CD4-positive, alpha-beta T cell (primary cell): ENCODE results near the gene GPR137. TPM values are rescaled to one million over a fixed set of nuclear protein-coding genes. Genes with fewer than 3 reads are reported as not detected.
"Not testable (repeated sequence)": the region's sequence is repeated elsewhere in the genome, so short reads cannot be mapped to it uniquely, and the experiment has no call there.

Source experiments
- ATAC-seq: fragments of 200-7000 bp; cut with Tn5 transposase; one replicate; pipeline ENCODE4 v1.10.0; 2022; ENCODE audit warnings: mild to moderate bottlenecking; ENCODE audit not compliant: poor library complexity
- CTCF ChIA-PET: fragments of 350-600 bp; sonication (Branson Sonifier 250); formaldehyde crosslinking; loops from one replicate; lab custom pipeline; 2021; ENCODE audit warnings: antibody characterized with exemption, inconsistent platforms; lab: Charles Lee
- POLR2A ChIA-PET: fragments of 350-600 bp; sonication (Branson Sonifier 250); formaldehyde crosslinking; loops from one replicate; lab custom pipeline; 2021; ENCODE audit warnings: antibody characterized with exemption, inconsistent platforms; lab: Charles Lee
- DNase-seq, 14 experiments: peaks; one replicate each; pipeline ENCODE4 v3.0.0-alpha.2; 2013 to 2020; ENCODE audit warnings: mixed read lengths in 2 of 14
- H3K27ac ChIP-seq, 2 donors: one replicate each; pipeline versions ENCODE4 v1.5.1 to v1.7.0; 2013; ENCODE audit warnings: low read length in 2 of 2, low read depth in 1 of 2, mild to moderate bottlenecking in 1 of 2
- H3K27me3 ChIP-seq, 2 experiments: 1 replicate in 1 of 2; 2 replicates in 1 of 2; pipeline versions ENCODE4 v1.6.1 to v1.7.0; 2013; ENCODE audit warnings: low read length in 2 of 2, control low read depth in 1 of 2, mild to moderate bottlenecking in 1 of 2, moderate library complexity in 1 of 2; ENCODE audit not compliant: insufficient read depth in 2 of 2, control insufficient read depth in 1 of 2
- H3K36me3 ChIP-seq: one replicate; pipeline ENCODE4 v1.6.1; 2013; ENCODE audit warnings: low read length, control low read depth; ENCODE audit not compliant: insufficient read depth
- H3K4me1 ChIP-seq: one replicate; pipeline ENCODE4 v1.6.1; 2013; ENCODE audit warnings: low read length, control low read depth; ENCODE audit not compliant: insufficient read depth
- H3K4me3 ChIP-seq: one replicate; pipeline ENCODE4 v1.5.1; 2013; ENCODE audit warnings: mild to moderate bottlenecking, low read length, moderate library complexity
- H3K9me3 ChIP-seq, 2 experiments: 1 replicate in 1 of 2; 2 replicates in 1 of 2; pipeline versions ENCODE4 v1.6.1 to v1.7.0; 2013; ENCODE audit warnings: low read length in 2 of 2, mild to moderate bottlenecking in 2 of 2, control low read depth in 1 of 2, moderate library complexity in 1 of 2; ENCODE audit not compliant: control insufficient read depth in 1 of 2, insufficient read depth in 1 of 2
- H3K27ac Mint-ChIP-seq: one replicate; pipeline ENCODE4 v1.8.0; 2020; ENCODE audit warnings: mixed read lengths
- H3K27me3 Mint-ChIP-seq: one replicate; pipeline ENCODE4 v1.8.0; 2021; ENCODE audit warnings: mixed read lengths
- H3K36me3 Mint-ChIP-seq: one replicate; pipeline ENCODE4 v1.8.0; 2021; ENCODE audit warnings: low read depth, mixed read lengths
- H3K4me1 Mint-ChIP-seq: one replicate; pipeline ENCODE4 v1.8.0; 2021; ENCODE audit warnings: low read depth, mixed read lengths
- H3K4me3 Mint-ChIP-seq: one replicate; pipeline ENCODE4 v1.8.0; 2020; ENCODE audit warnings: mild to moderate bottlenecking, mixed read lengths
- H3K9me3 Mint-ChIP-seq: one replicate; pipeline ENCODE4 v1.8.0; 2020; ENCODE audit warnings: mixed read lengths
- intact Hi-C, 2 experiments: fragments of 100-400 bp; cut with DNase I in 1 of 2; cut with micrococcal nuclease in 1 of 2; formaldehyde crosslinking; loops; one replicate each; pipeline versions ENCODE4 v1.15.1 to v1.9.0; 2023 to 2025; cut with DNase I, micrococcal nuclease
- total RNA-seq, 174 experiments: library from RNA in 2 of 174; stranded (reverse) in 2 of 174; gene quantifications; one replicate each; pipeline ENCODE4 v1.2.3 and lab custom pipeline; 2021 to 2026
- TF ChIP-seq, protein P1 (sequence below): fragments of 200-600 bp; IDR thresholded peaks from one replicate; pipeline ENCODE4 v1.8.0; 2022; ENCODE audit warnings: antibody characterized with exemption, mild to moderate bottlenecking

The GPR137 gene
- total RNA-seq, 2 experiments from 2014 or later, result 13.8 to 16.6 TPM

- Histone ChIP-seq H3K4me3 (no peak overlapping the region), H3K27me3 (no peaks in the 10 kb centered on the region), H3K9me3 (no peaks in the 10 kb centered on the region), H3K4me1 (peaks cover 27% of the 10 kb centered on the region), H3K36me3 (peaks cover 18% of the 10 kb centered on the region), H3K27ac (no peak overlapping the region)
- Mint-ChIP-seq H3K4me1 (peaks cover 36% of the 10 kb centered on the region), H3K27ac (peak overlapping the region; percentile 98), H3K27me3 (no peaks in the 10 kb centered on the region), H3K9me3 (no peaks in the 10 kb centered on the region), H3K36me3 (peaks cover 45% of the 10 kb centered on the region), H3K4me3 (peak overlapping the region; percentile 62)
- ChIA-PET POLR2A (no interaction called here), CTCF (no interaction called here)
- intact Hi-C loops, result no loop called here
- DNase-seq (peak in 1 of 14 experiments; percentile 11), ATAC-seq (no peak)
- TF ChIP-seq, protein P1, sequence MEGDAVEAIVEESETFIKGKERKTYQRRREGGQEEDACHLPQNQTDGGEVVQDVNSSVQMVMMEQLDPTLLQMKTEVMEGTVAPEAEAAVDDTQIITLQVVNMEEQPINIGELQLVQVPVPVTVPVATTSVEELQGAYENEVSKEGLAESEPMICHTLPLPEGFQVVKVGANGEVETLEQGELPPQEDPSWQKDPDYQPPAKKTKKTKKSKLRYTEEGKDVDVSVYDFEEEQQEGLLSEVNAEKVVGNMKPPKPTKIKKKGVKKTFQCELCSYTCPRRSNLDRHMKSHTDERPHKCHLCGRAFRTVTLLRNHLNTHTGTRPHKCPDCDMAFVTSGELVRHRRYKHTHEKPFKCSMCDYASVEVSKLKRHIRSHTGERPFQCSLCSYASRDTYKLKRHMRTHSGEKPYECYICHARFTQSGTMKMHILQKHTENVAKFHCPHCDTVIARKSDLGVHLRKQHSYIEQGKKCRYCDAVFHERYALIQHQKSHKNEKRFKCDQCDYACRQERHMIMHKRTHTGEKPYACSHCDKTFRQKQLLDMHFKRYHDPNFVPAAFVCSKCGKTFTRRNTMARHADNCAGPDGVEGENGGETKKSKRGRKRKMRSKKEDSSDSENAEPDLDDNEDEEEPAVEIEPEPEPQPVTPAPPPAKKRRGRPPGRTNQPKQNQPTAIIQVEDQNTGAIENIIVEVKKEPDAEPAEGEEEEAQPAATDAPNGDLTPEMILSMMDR, result no peak
Measured at GRCh38 chr11:64321533-64321932, 35.9 kb downstream of the GPR137 start.

DNA sequence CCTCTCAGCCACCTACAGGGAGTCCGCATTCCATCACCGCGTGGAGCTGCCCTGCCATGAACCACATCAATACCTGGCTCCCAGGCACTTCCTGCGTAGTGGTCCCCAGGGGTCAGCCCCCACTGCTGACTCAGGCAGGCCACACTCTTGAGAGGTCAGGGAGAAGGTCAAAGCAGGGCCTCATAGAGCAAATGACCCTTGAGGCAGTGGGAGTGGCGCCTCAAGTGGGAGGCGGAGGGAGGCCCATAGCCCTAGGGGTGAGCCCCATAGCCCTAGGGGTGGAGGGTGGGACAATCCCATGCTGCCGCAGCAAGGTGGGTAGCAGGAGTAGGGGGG is 37.2 kb downstream of the GPR137 start:
- ChIA-PET CTCF (no interaction called here), POLR2A (no interaction called here)
- H3K27ac ChIP-seq, result no peak overlapping the region
- Mint-ChIP-seq H3K9me3 (no peaks in the 10 kb centered on the region), H3K4me1 (peaks cover 23% of the 10 kb centered on the region), H3K4me3 (no peak overlapping the region), H3K36me3 (peaks cover 31% of the 10 kb centered on the region), H3K27me3 (no peaks in the 10 kb centered on the region), H3K27ac (no peak overlapping the region)
- intact Hi-C loops, result no loop called here
- no peak overlapping the region for H3K4me3 ChIP-seq
- ATAC-seq, result no peak
- H3K27me3 ChIP-seq, result no peaks in the 10 kb centered on the region
- H3K4me1 ChIP-seq, result peaks cover 17% of the 10 kb centered on the region
- TF ChIP-seq, protein P1, result no peak
- H3K9me3 ChIP-seq, result no peaks in the 10 kb centered on the region
- DNase-seq, result peak in 1 of 14 experiments; percentile 19
- peaks cover 18% of the 10 kb centered on the region for H3K36me3 ChIP-seq

GRCh38 chr11:64323373-64323772 is 37.7 kb downstream of the GPR137 start:
- peaks cover 13% of the 10 kb centered on the region for H3K4me1 ChIP-seq
- CTCF ChIA-PET, result no interaction called here
- H3K27ac Mint-ChIP-seq, result no peak overlapping the region

GRCh38 chr11:64323984-64324383 is 38.3 kb downstream of the GPR137 start:
- H3K36me3 ChIP-seq, result peaks cover 18% of the 10 kb centered on the region
- H3K27ac Mint-ChIP-seq, H3K4me3 Mint-ChIP-seq, ATAC-seq, intact Hi-C loops, DNase-seq, H3K9me3 ChIP-seq, H3K27me3 ChIP-seq, H3K27me3 Mint-ChIP-seq, H3K4me1 ChIP-seq, H3K9me3 Mint-ChIP-seq, H3K4me3 ChIP-seq, H3K27ac ChIP-seq, POLR2A ChIA-PET: not testable (repeated sequence)
- Mint-ChIP-seq H3K36me3 (peaks cover 23% of the 10 kb centered on the region), H3K4me1 (peaks cover 16% of the 10 kb centered on the region)
- CTCF ChIA-PET, result interaction anchor here (0.6 kb wide), 1 partner anchor 136 kb away, joined by 3 read pairs; no protein-coding TSS in a partner anchor

More at GRCh38 chr11:64323373-64323772, 37.7 kb downstream of the GPR137 start:
- Histone ChIP-seq H3K27me3 (no peaks in the 10 kb centered on the region), H3K9me3 (no peaks in the 10 kb centered on the region), H3K36me3 (peaks cover 18% of the 10 kb centered on the region), H3K27ac (no peak overlapping the region), H3K4me3 (no peak overlapping the region)
- no peak for ATAC-seq
- H3K4me3 Mint-ChIP-seq, result no peak overlapping the region
- no peaks in the 10 kb centered on the region for H3K9me3 Mint-ChIP-seq
- H3K4me1 Mint-ChIP-seq, result peaks cover 19% of the 10 kb centered on the region
- peak in 1 of 14 experiments; percentile 17 for DNase-seq
- TF ChIP-seq, protein P1, result no peak
- peaks cover 27% of the 10 kb centered on the region for H3K36me3 Mint-ChIP-seq
- POLR2A ChIA-PET, result no interaction called here
- H3K27me3 Mint-ChIP-seq, result no peaks in the 10 kb centered on the region
- intact Hi-C loops, result no loop called here
